Fibroblast of lung (primary cell): ENCODE results near the gene CD6. TPM values are rescaled to one million over a fixed set of nuclear protein-coding genes. Genes with fewer than 3 reads are reported as not detected.

Source experiments
- DNase-seq, 2 donors: peaks; one replicate each; pipeline versions ENCODE4 v3.0.0 to v3.0.0-alpha.2; 2010; ENCODE audit warnings: low read depth in 2 of 2
- H2AFZ ChIP-seq: 2 replicates; pipeline ENCODE4 v1.5.1; 2012; ENCODE audit warnings: low read length, control low read depth, inconsistent platforms
- H3K27ac ChIP-seq: 2 replicates; pipeline ENCODE4 v1.5.1; 2011; ENCODE audit warnings: low read length, control low read depth; ENCODE audit not compliant: insufficient read depth
- H3K27me3 ChIP-seq: 2 replicates; pipeline ENCODE4 v1.5.1; 2011; ENCODE audit warnings: mild to moderate bottlenecking, low read length; ENCODE audit not compliant: control insufficient read depth, insufficient read depth
- H3K36me3 ChIP-seq: 2 replicates; pipeline ENCODE4 v1.5.1; 2011; ENCODE audit warnings: low read length; ENCODE audit not compliant: control insufficient read depth, insufficient read depth
- H3K4me1 ChIP-seq: 2 replicates; pipeline ENCODE4 v1.5.1; 2011; ENCODE audit warnings: low read length; ENCODE audit not compliant: control insufficient read depth, insufficient read depth; ENCODE audit errors: extremely low read depth
- H3K4me2 ChIP-seq: 2 replicates; pipeline ENCODE4 v1.5.1; 2011; ENCODE audit warnings: low read length, control low read depth; ENCODE audit not compliant: insufficient read depth; ENCODE audit errors: extremely low read depth
- H3K4me3 ChIP-seq, 4 experiments: fragments of 200-600 bp in 1 of 4; sonication (generic) in 1 of 4; replicated peaks in 1 of 4; 2 replicates each; pipeline ENCODE4 v1.5.1; 2011 to 2016; ENCODE audit warnings: low read length in 4 of 4, low read depth in 3 of 4, mild to moderate bottlenecking in 3 of 4, control low read depth in 2 of 4, inconsistent platforms in 1 of 4, mixed read lengths in 1 of 4; ENCODE audit not compliant: insufficient read depth in 1 of 4; ENCODE audit errors: control extremely low read depth in 1 of 4
- H3K79me2 ChIP-seq: 2 replicates; pipeline ENCODE4 v1.5.1; 2012; ENCODE audit warnings: mild to moderate bottlenecking, low read length, inconsistent platforms; ENCODE audit not compliant: control insufficient read depth, insufficient read depth
- H3K9ac ChIP-seq: 2 replicates; pipeline ENCODE4 v1.5.1; 2011; ENCODE audit warnings: mild to moderate bottlenecking, low read length, control low read depth; ENCODE audit not compliant: insufficient read depth
- H3K9me3 ChIP-seq: 2 replicates; pipeline ENCODE4 v1.5.1; 2012; ENCODE audit warnings: low read depth, low read length; ENCODE audit not compliant: control insufficient read depth, insufficient read depth
- H4K20me1 ChIP-seq: 2 replicates; pipeline ENCODE4 v1.5.1; 2011; ENCODE audit warnings: low read length; ENCODE audit not compliant: control insufficient read depth, insufficient read depth; ENCODE audit errors: extremely low read depth
- CTCF ChIP-seq, 2 donors: IDR thresholded peaks in 1 of 2; conservative IDR thresholded peaks in 1 of 2; 1 replicate in 1 of 2; 2 replicates in 1 of 2; pipeline ENCODE4 v1.5.1; 2011 to 2012; ENCODE audit warnings: low read length in 2 of 2, control low read depth in 1 of 2, inconsistent platforms in 1 of 2, low read depth in 1 of 2, mild to moderate bottlenecking in 1 of 2
- EZH2 ChIP-seq: IDR thresholded peaks from 2 replicates; pipeline ENCODE4 v1.5.1; 2012; ENCODE audit warnings: low read length, control low read depth, mild to moderate bottlenecking; ENCODE audit errors: missing control alignments
- polyA plus RNA-seq, 2 donors: library from polyadenylated mRNA; depleted of rRNA in 1 of 2; stranded (reverse) in 1 of 2; unstranded in 1 of 2; fragments of >200 nt; gene quantifications; 2 replicates each; pipeline ENCODE4 v1.2.1, GENCODE V29; 2011 to 2012; ENCODE audit warnings: missing spikeins in 1 of 2
- total RNA-seq: library from RNA; depleted of rRNA; stranded (reverse); fragments of >200 nt; gene quantifications from 2 replicates; pipeline ENCODE4 v1.2.1, GENCODE V29; 2014

The CD6 gene
- total and polyA plus RNA-seq, 2 donors (not counting 1 experiment from before 2014, with no cell fraction given), result not detected

DNA sequence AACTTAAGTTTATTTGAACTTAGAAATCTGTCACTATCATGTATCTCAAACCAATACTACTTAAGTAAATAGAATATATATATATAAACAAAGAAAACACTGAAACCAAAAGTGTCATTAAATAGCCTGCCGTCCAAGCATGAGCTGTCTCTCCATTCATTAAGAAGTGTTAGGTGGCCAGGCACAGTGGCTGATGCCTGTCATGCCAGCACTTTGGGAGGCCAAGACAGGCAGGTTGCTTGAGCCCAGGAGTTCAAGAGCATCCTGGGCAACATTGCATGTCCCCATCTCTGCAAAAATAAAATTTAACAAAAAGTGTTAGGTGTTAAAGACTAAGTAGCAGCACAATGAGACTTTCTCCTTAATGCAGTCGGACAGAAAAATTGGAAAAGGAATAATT, 14.0 kb downstream of the CD6 start:
- no peak for DNase-seq
- H3K9me3 ChIP-seq, result no peaks in the 10 kb centered on the region
- H3K27me3 ChIP-seq, result peaks cover 6% of the 10 kb centered on the region
- no peaks in the 10 kb centered on the region for H4K20me1 ChIP-seq
- TF ChIP-seq CTCF (conservative IDR thresholded peaks at IDR 0.05 in 1 of 2, IDR thresholded peaks at IDR 0.05 in 1 of 2; ENCODE audit: low read depth in 1 of 2, low read length in 2 of 2), result no peak
- no peak for TF ChIP-seq EZH2
- no peaks in the 10 kb centered on the region for H3K79me2 ChIP-seq
- no peak overlapping the region for H3K4me2 ChIP-seq
- H3K4me1 ChIP-seq, result peaks cover 3% of the 10 kb centered on the region
- no peak overlapping the region for H2AFZ ChIP-seq
- no peak overlapping the region for H3K4me3 ChIP-seq
- H3K36me3 ChIP-seq, result no peaks in the 10 kb centered on the region
- H3K9ac ChIP-seq, result no peak overlapping the region
- H3K27ac ChIP-seq, result no peak overlapping the region

- Histone ChIP-seq H3K4me2 (no peak overlapping the region), H3K9me3 (no peaks in the 10 kb centered on the region), H3K27ac (no peak overlapping the region), H3K4me1 (peaks cover 3% of the 10 kb centered on the region), H4K20me1 (no peaks in the 10 kb centered on the region), H3K4me3 (no peak overlapping the region), H3K27me3 (peaks cover 6% of the 10 kb centered on the region), H3K9ac (no peak overlapping the region), H3K36me3 (no peaks in the 10 kb centered on the region), H2AFZ (no peak overlapping the region), H3K79me2 (no peaks in the 10 kb centered on the region)
- DNase-seq, result peak; percentile 10 to 51
- TF ChIP-seq CTCF (conservative IDR thresholded peaks at IDR 0.05 in 1 of 2, IDR thresholded peaks at IDR 0.05 in 1 of 2; ENCODE audit: low read depth in 1 of 2, low read length in 2 of 2) (no peak), EZH2 (no peak)
Measured at GRCh38 chr11:60985991-60986915, 14.8 kb downstream of the CD6 start.

- no peak for TF ChIP-seq CTCF (conservative IDR thresholded peaks at IDR 0.05 in 1 of 2, IDR thresholded peaks at IDR 0.05 in 1 of 2; ENCODE audit: low read depth in 1 of 2, low read length in 2 of 2)
- TF ChIP-seq EZH2, result no peak
- no peak overlapping the region for H3K9ac ChIP-seq
- peaks cover 6% of the 10 kb centered on the region for H3K27me3 ChIP-seq
- H4K20me1 ChIP-seq, result no peaks in the 10 kb centered on the region
- H3K79me2 ChIP-seq, result no peaks in the 10 kb centered on the region
- no peak overlapping the region for H3K27ac ChIP-seq
- no peak overlapping the region for H3K4me2 ChIP-seq
- peaks cover 3% of the 10 kb centered on the region for H3K4me1 ChIP-seq
- H3K4me3 ChIP-seq, result no peak overlapping the region
- no peak overlapping the region for H2AFZ ChIP-seq
- no peaks in the 10 kb centered on the region for H3K36me3 ChIP-seq
- DNase-seq, result no peak
- H3K9me3 ChIP-seq, result no peaks in the 10 kb centered on the region
Measured at GRCh38 chr11:60987577-60988277, 16.2 kb downstream of the CD6 start.
